Ascending aorta (tissue), 2 donors: ENCODE results near the gene PPP1R37. TPM values are rescaled to one million over a fixed set of nuclear protein-coding genes. Genes with fewer than 3 reads are reported as not detected.

ENCODE experiments used
- DNase-seq, 2 donors: peaks; one replicate each; pipeline ENCODE4 v3.0.0-alpha.2; 2019; ENCODE audit warnings: low spot score in 2 of 2
- H3K27ac ChIP-seq, 2 donors: fragments of 200-600 bp; sonication (generic); one replicate each; pipeline ENCODE4 v1.5.1; 2016 to 2017; ENCODE audit warnings: mild to moderate bottlenecking in 1 of 2
- H3K27me3 ChIP-seq: fragments of 200-600 bp; sonication (generic); one replicate; pipeline ENCODE4 v1.5.1; 2017
- H3K36me3 ChIP-seq, 2 donors: fragments of 200-600 bp; sonication (generic); one replicate each; pipeline ENCODE4 v1.5.1; 2016
- H3K4me1 ChIP-seq, 2 donors: fragments of 200-600 bp; sonication (generic); one replicate each; pipeline ENCODE4 v1.5.1; 2016 to 2017; ENCODE audit warnings: mild to moderate bottlenecking in 1 of 2
- H3K4me3 ChIP-seq, 2 donors: fragments of 200-600 bp; sonication (generic); one replicate each; pipeline ENCODE4 v1.5.1; 2016 to 2017; ENCODE audit warnings: mild to moderate bottlenecking in 1 of 2
- H3K9me3 ChIP-seq, 2 donors: fragments of 200-600 bp; sonication (generic); one replicate each; pipeline ENCODE4 v1.5.1; 2016
- intact Hi-C: fragments of 100-400 bp; cut with DNase I; formaldehyde crosslinking; loops from one replicate; pipeline ENCODE4 v1.15.1; 2023
- total RNA-seq: library from RNA; depleted of rRNA; stranded (reverse); fragments of >200 nt; gene quantifications from one replicate; pipeline ENCODE4 v1.1.0, GENCODE V29; 2016
- TF ChIP-seq, protein P1 (sequence below), 3 experiments: fragments of 200-600 bp in 2 of 3; fragments of 450-650 bp in 1 of 3; sonication (generic) in 2 of 3; IDR thresholded peaks; one replicate each; pipeline ENCODE4 v1.5.1; 2016 to 2019; ENCODE audit warnings: antibody characterized with exemption in 3 of 3, mild to moderate bottlenecking in 1 of 3, moderate library complexity in 1 of 3

Gene PPP1R37
- total RNA-seq, 1 donor from 2014 or later: 17.6 TPM

DNA sequence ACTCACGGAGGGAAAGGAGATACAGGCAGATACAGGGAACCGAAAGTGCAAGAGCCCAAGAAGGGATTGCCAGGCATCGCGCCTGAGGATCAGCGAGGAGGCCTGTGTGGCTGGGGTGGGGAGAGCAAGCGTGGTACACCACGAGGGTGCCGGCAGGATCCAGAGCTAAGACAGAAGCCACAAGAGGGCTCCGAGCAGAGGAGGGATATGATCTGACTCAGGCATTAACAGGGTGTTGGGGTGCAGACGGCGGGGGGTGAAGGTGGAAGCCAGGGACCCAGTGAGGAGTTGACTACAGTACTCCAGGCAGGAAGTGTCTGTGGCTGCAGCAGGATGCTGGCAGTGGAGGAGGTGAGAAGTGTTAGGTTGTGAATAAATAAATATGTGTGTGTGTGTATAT is 5.4 kb upstream of the PPP1R37 start:
- Histone ChIP-seq H3K36me3 (peaks cover 4 to 17% of the 10 kb centered on the region in 2 donors), H3K27me3 (no peaks in the 10 kb centered on the region), H3K4me3 (no peak overlapping the region), H3K27ac (no peak overlapping the region), H3K9me3 (no peaks in the 10 kb centered on the region), H3K4me1 (peaks cover 7 to 10% of the 10 kb centered on the region in 2 donors)
- intact Hi-C loops: no loop called here
- TF ChIP-seq, protein P1, sequence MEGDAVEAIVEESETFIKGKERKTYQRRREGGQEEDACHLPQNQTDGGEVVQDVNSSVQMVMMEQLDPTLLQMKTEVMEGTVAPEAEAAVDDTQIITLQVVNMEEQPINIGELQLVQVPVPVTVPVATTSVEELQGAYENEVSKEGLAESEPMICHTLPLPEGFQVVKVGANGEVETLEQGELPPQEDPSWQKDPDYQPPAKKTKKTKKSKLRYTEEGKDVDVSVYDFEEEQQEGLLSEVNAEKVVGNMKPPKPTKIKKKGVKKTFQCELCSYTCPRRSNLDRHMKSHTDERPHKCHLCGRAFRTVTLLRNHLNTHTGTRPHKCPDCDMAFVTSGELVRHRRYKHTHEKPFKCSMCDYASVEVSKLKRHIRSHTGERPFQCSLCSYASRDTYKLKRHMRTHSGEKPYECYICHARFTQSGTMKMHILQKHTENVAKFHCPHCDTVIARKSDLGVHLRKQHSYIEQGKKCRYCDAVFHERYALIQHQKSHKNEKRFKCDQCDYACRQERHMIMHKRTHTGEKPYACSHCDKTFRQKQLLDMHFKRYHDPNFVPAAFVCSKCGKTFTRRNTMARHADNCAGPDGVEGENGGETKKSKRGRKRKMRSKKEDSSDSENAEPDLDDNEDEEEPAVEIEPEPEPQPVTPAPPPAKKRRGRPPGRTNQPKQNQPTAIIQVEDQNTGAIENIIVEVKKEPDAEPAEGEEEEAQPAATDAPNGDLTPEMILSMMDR (IDR thresholded peaks at IDR 0.05): no peak
- DNase-seq: peak in 1 of 2 donors; percentile 20

DNA sequence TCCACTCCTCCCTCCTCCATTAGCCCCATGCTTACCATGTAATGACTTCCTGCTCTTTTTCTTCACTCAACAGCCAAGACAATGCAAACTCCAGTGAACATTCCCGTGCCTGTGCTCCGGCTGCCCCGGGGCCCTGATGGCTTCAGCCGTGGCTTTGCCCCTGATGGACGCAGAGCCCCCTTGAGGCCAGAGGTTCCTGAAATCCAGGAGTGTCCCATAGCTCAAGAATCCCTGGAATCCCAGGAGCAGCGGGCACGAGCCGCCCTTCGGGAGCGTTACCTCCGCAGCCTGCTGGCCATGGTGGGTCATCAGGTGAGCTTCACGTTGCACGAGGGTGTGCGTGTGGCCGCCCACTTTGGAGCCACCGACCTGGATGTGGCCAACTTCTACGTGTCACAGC is 2.9 kb upstream of the PPP1R37 start:
- Histone ChIP-seq H3K36me3 (peaks cover 4 to 17% of the 10 kb centered on the region in 2 donors), H3K27ac (no peak overlapping the region), H3K27me3 (no peaks in the 10 kb centered on the region), H3K4me1 (peaks cover 17 to 22% of the 10 kb centered on the region in 2 donors), H3K9me3 (no peaks in the 10 kb centered on the region), H3K4me3 (no peak overlapping the region)
- intact Hi-C loops: loop anchor here (2.0 to 5.0 kb wide), 2 partner anchors 161 to 317 kb away; partner anchors contain the start of genes MARK4, POLR1G and PPP1R13L
- DNase-seq: no peak
- TF ChIP-seq, protein P1 (IDR thresholded peaks at IDR 0.05): no peak

DNA sequence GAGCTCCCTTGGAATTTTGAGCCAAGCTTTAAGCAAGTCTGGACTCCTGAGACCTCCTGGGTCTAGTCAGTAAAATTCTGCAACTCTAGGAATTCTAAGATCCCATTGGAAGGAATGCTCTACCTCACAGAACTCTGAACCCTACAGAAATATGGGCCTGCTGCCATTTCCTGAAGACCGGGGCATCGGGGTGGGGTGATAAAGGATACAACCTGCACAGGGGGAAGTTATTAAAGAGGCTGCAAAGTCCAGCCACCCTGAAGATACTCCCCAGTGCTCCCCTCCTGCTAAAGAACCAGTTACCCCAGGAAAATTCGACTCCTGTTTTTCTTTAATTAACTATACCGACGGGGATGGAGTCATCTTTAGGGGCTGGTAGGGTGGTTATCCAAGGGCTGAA is 2.4 kb upstream of the PPP1R37 start:
- no peaks in the 10 kb centered on the region for H3K27me3 ChIP-seq
- DNase-seq: no peak
- peaks cover 19 to 23% of the 10 kb centered on the region in 2 donors for H3K4me1 ChIP-seq
- peak overlapping the region; percentile 96 to 99 for H3K4me3 ChIP-seq
- no peak overlapping the region for H3K27ac ChIP-seq
- H3K9me3 ChIP-seq: no peaks in the 10 kb centered on the region
- peaks cover 4 to 13% of the 10 kb centered on the region in 2 donors for H3K36me3 ChIP-seq
- intact Hi-C loops: loop anchor here (1.0 to 5.0 kb wide), 4 partner anchors 11 to 317 kb away; partner anchors contain the start of genes BLOC1S3, GEMIN7, MARK4 and POLR1G
- TF ChIP-seq, protein P1 (IDR thresholded peaks at IDR 0.05): no peak

DNA sequence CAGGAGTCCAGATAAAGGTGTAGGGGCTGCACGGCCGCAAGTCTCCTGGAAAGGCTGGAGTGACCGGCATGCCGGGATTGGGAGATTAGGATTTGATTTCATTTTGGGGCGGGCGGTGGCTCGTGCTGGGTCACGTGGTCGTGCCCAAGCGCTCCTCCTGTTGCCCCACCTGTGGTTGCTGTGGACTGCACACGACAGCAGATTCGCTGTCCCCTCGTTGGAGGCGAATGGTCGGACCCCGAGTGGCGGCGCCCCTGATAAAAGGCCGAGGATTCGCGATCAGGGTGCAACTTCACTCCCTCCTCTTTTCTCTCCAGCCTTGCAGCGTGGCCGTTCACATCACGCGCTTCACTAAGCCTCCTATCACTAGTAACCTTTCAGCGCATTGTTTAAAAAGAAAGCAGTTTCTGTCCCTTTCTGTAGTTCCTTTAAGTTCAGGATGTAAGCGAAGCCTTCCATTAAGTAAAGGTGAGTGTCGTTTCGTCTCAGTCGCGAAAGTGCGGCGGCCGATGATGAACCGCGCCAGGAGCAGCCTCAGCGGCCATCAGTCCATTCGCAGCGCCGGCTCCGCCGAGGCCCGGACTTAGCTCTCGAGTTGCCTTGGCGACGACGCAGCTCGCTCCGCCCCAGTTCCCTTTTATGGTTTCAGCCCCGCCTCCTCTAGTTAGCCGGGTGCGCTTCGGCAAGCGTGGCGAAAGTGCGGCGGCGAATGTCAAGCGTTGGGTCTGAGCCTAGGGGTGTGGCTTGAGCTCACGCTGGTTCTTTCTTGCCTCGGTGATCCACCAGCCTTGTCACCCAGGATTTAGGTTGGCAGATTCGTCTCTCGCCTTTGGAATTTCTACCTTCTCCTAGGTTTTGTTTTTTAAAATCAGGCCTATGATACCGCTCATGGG is 1.7 kb upstream of the PPP1R37 start:
- H3K36me3 ChIP-seq: peaks cover 4 to 13% of the 10 kb centered on the region in 2 donors
- intact Hi-C loops: loop anchor here (1.0 to 5.0 kb wide), 4 partner anchors 12 to 316 kb away; partner anchors contain the start of genes BLOC1S3, GEMIN7, MARK4 and POLR1G
- peak overlapping the region; percentile 83 to 88 for H3K27ac ChIP-seq
- peak; percentile 88 to 99 for DNase-seq
- H3K4me3 ChIP-seq: peak overlapping the region; percentile 96 to 99
- no peaks in the 10 kb centered on the region for H3K27me3 ChIP-seq
- TF ChIP-seq, protein P1 (IDR thresholded peaks at IDR 0.05): no peak
- H3K9me3 ChIP-seq: no peaks in the 10 kb centered on the region
- peaks cover 19 to 23% of the 10 kb centered on the region in 2 donors for H3K4me1 ChIP-seq

DNA sequence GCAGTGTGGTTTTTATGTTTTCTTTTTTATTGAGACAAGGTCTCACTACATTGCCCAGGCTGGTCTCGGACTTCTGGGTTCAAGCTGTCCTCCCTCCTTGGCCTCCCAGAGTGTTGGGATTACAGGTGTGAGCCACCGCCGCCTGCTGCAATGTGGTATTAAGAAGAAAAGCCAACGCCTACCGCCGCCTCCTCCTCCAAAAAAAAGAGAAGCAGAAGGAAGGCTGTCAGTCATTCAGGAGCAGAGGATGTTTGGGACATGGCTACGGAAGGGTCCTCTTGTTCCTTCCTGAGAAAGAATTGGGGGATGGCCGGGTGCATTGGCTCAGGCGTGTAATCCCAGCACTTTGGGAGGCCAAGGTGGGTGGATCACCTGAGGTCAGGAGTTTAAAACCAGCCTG is 1.2 kb downstream of the PPP1R37 start:
- TF ChIP-seq, protein P1 (IDR thresholded peaks at IDR 0.05): no peak
- Histone ChIP-seq H3K27me3 (no peaks in the 10 kb centered on the region), H3K4me1 (peaks cover 19 to 29% of the 10 kb centered on the region in 2 donors), H3K9me3 (no peaks in the 10 kb centered on the region), H3K4me3 (peak overlapping the region; percentile 96 to 99), H3K27ac (no peak overlapping the region), H3K36me3 (peaks cover 4 to 7% of the 10 kb centered on the region in 2 donors)
- intact Hi-C loops: loop anchor here (5.0 kb wide), 1 partner anchor 313 kb away; the partner anchor contains the start of genes POLR1G and PPP1R13L
- DNase-seq: no peak
